MM.1S (cell line): ENCODE measurements around the gene DPP6.

Experiments used
- CTCF ChIP-seq: fragments of 300-600 bp; sonication (generic); IDR thresholded peaks from 2 replicates; pipeline ENCODE4 v1.5.1; 2016; ENCODE audit warnings: antibody characterized with exemption, low read length, mixed read lengths
- EZH2 ChIP-seq: fragments of 300-600 bp; sonication (generic); optimal IDR thresholded peaks from 2 replicates; pipeline ENCODE3; 2017; ENCODE audit warnings: low read depth, mild to moderate bottlenecking, antibody characterized with exemption, low read length, mixed read lengths
- EZH2phosphoT487 ChIP-seq: fragments of 300-600 bp; sonication (generic); IDR thresholded peaks from 2 replicates; pipeline ENCODE4 v1.6.1; 2018; ENCODE audit warnings: antibody characterized with exemption, low read length

GRCh38 chr7:154837622-154838021 is 785.4 kb downstream of the DPP6 start:
- TF ChIP-seq CTCF, result no peak
- TF ChIP-seq EZH2, result no peak
- TF ChIP-seq EZH2phosphoT487, result no peak
